Neural progenitor cell (in vitro differentiated cells): ENCODE measurements around the gene MTFR1L.

Source experiments
- EZH2 ChIP-seq: fragments of 200-600 bp; sonication (generic); IDR thresholded peaks from 2 replicates; pipeline ENCODE4 v1.6.1; 2017; ENCODE audit warnings: antibody characterized with exemption, mild to moderate bottlenecking, moderate library complexity
- TF ChIP-seq, protein P1 (sequence below): fragments of 200-600 bp; sonication (generic); IDR thresholded peaks from 2 replicates; pipeline ENCODE4 v1.5.1; 2017; ENCODE audit warnings: antibody characterized with exemption, mild to moderate bottlenecking

DNA sequence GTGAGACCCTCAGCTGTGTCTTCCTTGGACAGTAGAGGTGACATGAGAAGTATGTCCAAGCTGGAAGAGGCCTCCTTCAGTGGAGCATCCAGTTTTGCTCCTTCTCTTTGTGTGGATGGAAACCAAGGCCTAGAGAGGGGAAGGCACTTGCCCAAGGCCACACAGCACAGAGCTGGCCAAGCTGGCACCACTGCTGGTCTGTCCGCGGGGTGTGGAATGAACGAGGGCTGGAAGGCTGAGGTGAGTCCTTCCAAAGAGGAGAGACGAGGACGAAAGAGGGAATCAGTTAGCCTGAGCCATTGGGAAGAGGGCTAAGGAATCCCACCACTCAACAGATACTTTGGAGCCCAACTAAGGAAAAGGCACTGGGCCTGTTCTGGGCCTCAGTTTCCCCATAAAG is 47.6 kb upstream of the MTFR1L start:
- TF ChIP-seq, protein P1, sequence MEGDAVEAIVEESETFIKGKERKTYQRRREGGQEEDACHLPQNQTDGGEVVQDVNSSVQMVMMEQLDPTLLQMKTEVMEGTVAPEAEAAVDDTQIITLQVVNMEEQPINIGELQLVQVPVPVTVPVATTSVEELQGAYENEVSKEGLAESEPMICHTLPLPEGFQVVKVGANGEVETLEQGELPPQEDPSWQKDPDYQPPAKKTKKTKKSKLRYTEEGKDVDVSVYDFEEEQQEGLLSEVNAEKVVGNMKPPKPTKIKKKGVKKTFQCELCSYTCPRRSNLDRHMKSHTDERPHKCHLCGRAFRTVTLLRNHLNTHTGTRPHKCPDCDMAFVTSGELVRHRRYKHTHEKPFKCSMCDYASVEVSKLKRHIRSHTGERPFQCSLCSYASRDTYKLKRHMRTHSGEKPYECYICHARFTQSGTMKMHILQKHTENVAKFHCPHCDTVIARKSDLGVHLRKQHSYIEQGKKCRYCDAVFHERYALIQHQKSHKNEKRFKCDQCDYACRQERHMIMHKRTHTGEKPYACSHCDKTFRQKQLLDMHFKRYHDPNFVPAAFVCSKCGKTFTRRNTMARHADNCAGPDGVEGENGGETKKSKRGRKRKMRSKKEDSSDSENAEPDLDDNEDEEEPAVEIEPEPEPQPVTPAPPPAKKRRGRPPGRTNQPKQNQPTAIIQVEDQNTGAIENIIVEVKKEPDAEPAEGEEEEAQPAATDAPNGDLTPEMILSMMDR = no peak
- TF ChIP-seq EZH2 = no peak
